ENCODE results near the gene PIP4K2A.

DNA sequence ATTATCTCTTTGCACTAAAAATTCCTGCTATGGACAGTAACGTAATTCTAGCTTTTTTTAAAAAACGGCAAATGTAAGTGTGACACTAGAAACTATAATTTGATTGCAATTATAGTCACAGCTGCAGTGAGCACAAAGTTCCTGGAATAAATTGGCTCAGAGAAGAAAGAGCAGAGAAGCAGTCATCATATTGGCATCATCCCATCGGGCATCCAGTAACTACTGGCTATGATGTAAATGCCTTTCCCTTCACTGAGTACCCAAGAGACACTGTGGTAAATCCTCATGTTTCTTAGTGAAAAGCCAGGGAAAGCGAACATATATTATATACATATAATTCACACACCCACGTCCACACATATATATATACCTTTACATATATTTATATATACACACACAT is 43.6 kb downstream of the PIP4K2A start:
- TF ChIP-seq RAD21 (IDR thresholded peaks at IDR 0.05 in 1 of 2, conservative IDR thresholded peaks at IDR 0.05 in 1 of 2; ENCODE audit: low read depth in 2 of 2, low read length in 2 of 2) (no peak), EP300 (IDR thresholded peaks at IDR 0.05; ENCODE audit: borderline replicate concordance in 1 of 2, low read depth in 2 of 2, low read length in 2 of 2) (no peak), BACH1 (IDR thresholded peaks at IDR 0.05; ENCODE audit: low read length) (no peak), CREB1 (IDR thresholded peaks at IDR 0.05) (no peak)
- TF ChIP-seq, protein P1, sequence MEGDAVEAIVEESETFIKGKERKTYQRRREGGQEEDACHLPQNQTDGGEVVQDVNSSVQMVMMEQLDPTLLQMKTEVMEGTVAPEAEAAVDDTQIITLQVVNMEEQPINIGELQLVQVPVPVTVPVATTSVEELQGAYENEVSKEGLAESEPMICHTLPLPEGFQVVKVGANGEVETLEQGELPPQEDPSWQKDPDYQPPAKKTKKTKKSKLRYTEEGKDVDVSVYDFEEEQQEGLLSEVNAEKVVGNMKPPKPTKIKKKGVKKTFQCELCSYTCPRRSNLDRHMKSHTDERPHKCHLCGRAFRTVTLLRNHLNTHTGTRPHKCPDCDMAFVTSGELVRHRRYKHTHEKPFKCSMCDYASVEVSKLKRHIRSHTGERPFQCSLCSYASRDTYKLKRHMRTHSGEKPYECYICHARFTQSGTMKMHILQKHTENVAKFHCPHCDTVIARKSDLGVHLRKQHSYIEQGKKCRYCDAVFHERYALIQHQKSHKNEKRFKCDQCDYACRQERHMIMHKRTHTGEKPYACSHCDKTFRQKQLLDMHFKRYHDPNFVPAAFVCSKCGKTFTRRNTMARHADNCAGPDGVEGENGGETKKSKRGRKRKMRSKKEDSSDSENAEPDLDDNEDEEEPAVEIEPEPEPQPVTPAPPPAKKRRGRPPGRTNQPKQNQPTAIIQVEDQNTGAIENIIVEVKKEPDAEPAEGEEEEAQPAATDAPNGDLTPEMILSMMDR (IDR thresholded peaks at IDR 0.05; ENCODE audit: control extremely low read depth in 1 of 3, insufficient read depth in 1 of 3, low read depth in 1 of 3, low read length in 3 of 3), result no peak
- TF ChIP-seq, protein P2, sequence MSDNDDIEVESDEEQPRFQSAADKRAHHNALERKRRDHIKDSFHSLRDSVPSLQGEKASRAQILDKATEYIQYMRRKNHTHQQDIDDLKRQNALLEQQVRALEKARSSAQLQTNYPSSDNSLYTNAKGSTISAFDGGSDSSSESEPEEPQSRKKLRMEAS (IDR thresholded peaks at IDR 0.05), result no peak

All from H1 (cell line).